ENCODE data around the gene ZNF639.
"Not testable (repeated sequence)": the region's sequence is repeated elsewhere in the genome, so short reads cannot be mapped to it uniquely, and the experiment has no call there.

Gene ZNF639

GRCh38 chr3:179322286-179323196 lies at the start of gene ZNF639:
TSS of gene ZNF639 (plus strand) at chr3:179323031. CDS start at chr3:179328294, 5,263 bp downstream.
- peak; percentile 65 for DNase-seq (ENCODE audit: low read depth)
- peak within 1 kb of the TSS; percentile 94 for H3K4me3 ChIP-seq (ENCODE audit: low read depth, low read length)

GRCh38 chr3:179274434-179274833 lies 48.4 kb upstream of the ZNF639 start:
- not testable (repeated sequence) for H3K4me3 ChIP-seq (ENCODE audit: low read depth, low read length); DNase-seq (ENCODE audit: low read depth)

GRCh38 chr3:179276001-179276400 lies 46.8 kb upstream of the ZNF639 start:
- H3K4me3 ChIP-seq (ENCODE audit: low read depth, low read length): no peak overlapping the region
- no peak for DNase-seq (ENCODE audit: low read depth)

GRCh38 chr3:179276743-179277142 lies 46.1 kb upstream of the ZNF639 start:
- DNase-seq (ENCODE audit: low read depth): no peak
- H3K4me3 ChIP-seq (ENCODE audit: low read depth, low read length): no peak overlapping the region

- DNase-seq (ENCODE audit: low read depth): no peak
- H3K4me3 ChIP-seq (ENCODE audit: low read depth, low read length): no peak overlapping the region
Observed at GRCh38 chr3:179278151-179278550, 44.7 kb upstream of the ZNF639 start.

- no peak overlapping the region for H3K4me3 ChIP-seq (ENCODE audit: low read depth, low read length)
- DNase-seq (ENCODE audit: low read depth): no peak
Observed at GRCh38 chr3:179278932-179279693, 43.7 kb upstream of the ZNF639 start.

GRCh38 chr3:179279837-179280236 lies 43.0 kb upstream of the ZNF639 start:
- no peak for DNase-seq (ENCODE audit: low read depth)
- no peak overlapping the region for H3K4me3 ChIP-seq (ENCODE audit: low read depth, low read length)

GRCh38 chr3:179281825-179282224 lies 41.0 kb upstream of the ZNF639 start:
- H3K4me3 ChIP-seq (ENCODE audit: low read depth, low read length): no peak overlapping the region
- DNase-seq (ENCODE audit: low read depth): no peak

- no peak for DNase-seq (ENCODE audit: low read depth)
- H3K4me3 ChIP-seq (ENCODE audit: low read depth, low read length): no peak overlapping the region
Observed at GRCh38 chr3:179286331-179286730, 36.5 kb upstream of the ZNF639 start.

GRCh38 chr3:179288845-179289244 lies 34.0 kb upstream of the ZNF639 start:
- H3K4me3 ChIP-seq (ENCODE audit: low read depth, low read length): no peak overlapping the region
- DNase-seq (ENCODE audit: low read depth): no peak

GRCh38 chr3:179289295-179289694 lies 33.5 kb upstream of the ZNF639 start:
- no peak overlapping the region for H3K4me3 ChIP-seq (ENCODE audit: low read depth, low read length)

GRCh38 chr3:179292450-179292849 lies 30.4 kb upstream of the ZNF639 start:
- DNase-seq (ENCODE audit: low read depth): no peak
- no peak overlapping the region for H3K4me3 ChIP-seq (ENCODE audit: low read depth, low read length)

More at GRCh38 chr3:179289295-179289694, 33.5 kb upstream of the ZNF639 start:
- no peak for DNase-seq (ENCODE audit: low read depth)

GRCh38 chr3:179297971-179298725 lies 24.7 kb upstream of the ZNF639 start:
- no peak for DNase-seq (ENCODE audit: low read depth)
- no peak overlapping the region for H3K4me3 ChIP-seq (ENCODE audit: low read depth, low read length)

- DNase-seq (ENCODE audit: low read depth): no peak
- H3K4me3 ChIP-seq (ENCODE audit: low read depth, low read length): no peak overlapping the region
Observed at GRCh38 chr3:179299316-179299715, 23.5 kb upstream of the ZNF639 start.

- H3K4me3 ChIP-seq (ENCODE audit: low read depth, low read length): no peak overlapping the region
- no peak for DNase-seq (ENCODE audit: low read depth)
Observed at GRCh38 chr3:179299999-179300613, 22.7 kb upstream of the ZNF639 start.

- H3K4me3 ChIP-seq (ENCODE audit: low read depth, low read length): no peak overlapping the region
- DNase-seq (ENCODE audit: low read depth): no peak
Observed at GRCh38 chr3:179301645-179302044, 21.2 kb upstream of the ZNF639 start.

- no peak for DNase-seq (ENCODE audit: low read depth)
- H3K4me3 ChIP-seq (ENCODE audit: low read depth, low read length): no peak overlapping the region
Observed at GRCh38 chr3:179302111-179302510, 20.7 kb upstream of the ZNF639 start.

- DNase-seq (ENCODE audit: low read depth): no peak
- H3K4me3 ChIP-seq (ENCODE audit: low read depth, low read length): no peak overlapping the region
Observed at GRCh38 chr3:179304605-179305004, 18.2 kb upstream of the ZNF639 start.

GRCh38 chr3:179307362-179307761 lies 15.5 kb upstream of the ZNF639 start:
- H3K4me3 ChIP-seq (ENCODE audit: low read depth, low read length); DNase-seq (ENCODE audit: low read depth): not testable (repeated sequence)

Data from skeletal muscle cell (primary cell).